Activated T-cell treated with anti-CD3 and anti-CD28 coated beads, Interleukin-2, amount 50 U/mL, for 1 hour (primary cell): Measurements from ENCODE around the gene KLHL42.
"Not testable (repeated sequence)": the region's sequence is repeated elsewhere in the genome, so short reads cannot be mapped to it uniquely, and the experiment has no call there.

Experiments
- DNase-seq: peaks from one replicate; pipeline ENCODE4 v3.0.0-alpha.2; 2020

The KLHL42 gene

DNA sequence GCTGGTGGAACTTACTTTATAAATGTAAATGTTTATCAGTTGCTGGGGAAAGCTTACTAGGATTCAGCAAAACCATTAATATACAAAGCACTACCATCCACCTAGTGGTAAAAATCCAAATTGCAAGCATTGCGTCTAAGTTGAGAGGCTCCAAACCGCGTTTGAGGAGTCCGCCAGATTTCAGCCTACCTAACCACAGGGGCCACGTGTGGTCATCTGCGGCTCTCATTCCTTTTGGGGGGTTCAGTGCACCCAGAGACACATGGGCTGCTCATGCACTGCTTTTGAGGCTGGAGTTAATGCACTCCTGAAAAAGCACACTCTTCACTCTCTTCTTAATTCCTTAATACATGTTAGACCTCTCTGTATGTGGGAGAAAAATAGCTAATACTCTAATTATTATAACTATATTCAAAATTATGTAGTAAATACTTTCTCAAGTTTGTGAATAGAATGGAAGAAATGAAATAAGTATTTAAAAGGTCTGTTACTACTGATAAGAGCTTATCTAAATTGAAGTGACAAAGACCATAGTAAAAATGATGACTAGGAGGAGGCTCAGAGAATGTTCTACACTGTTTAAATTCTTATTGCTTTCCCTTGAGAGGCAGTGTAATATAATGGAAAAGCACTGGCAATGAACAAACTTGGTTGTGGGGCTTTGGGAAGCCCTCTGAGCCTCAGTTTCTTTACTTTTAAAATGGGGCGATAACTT, 41.4 kb downstream of the KLHL42 start:
- peak; percentile 46 for DNase-seq

DNA sequence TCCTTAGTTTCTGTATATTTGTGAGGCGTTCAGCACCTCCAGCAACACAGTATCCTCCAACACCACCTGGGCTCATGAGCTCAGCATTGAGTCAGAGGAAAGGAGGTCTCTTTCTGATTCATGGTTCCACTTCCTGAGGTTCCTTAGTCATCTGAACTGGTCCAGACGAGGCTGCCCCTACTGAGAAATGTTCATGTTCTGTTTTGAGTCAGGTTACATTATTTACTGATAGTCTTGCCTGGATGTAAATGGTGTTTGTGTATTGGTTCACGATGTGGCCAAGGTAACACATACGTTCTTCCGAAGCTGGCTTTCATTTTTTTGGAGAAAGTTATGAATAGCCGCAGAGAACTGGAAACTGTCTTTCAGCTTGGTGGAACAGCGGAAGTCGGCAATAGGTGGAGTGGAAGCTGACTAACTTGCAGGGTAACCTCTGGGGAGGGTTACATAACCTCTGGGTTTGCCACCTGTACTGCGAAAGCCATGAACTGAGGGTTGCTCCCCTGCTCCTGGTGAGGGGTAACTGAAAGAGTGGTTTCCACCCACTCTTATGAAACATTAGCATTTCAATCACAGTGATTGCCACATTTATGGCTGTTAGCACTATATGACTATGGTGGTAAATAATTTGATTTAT, 42.2 kb downstream of the KLHL42 start:
- peak; percentile 45 for DNase-seq

DNA sequence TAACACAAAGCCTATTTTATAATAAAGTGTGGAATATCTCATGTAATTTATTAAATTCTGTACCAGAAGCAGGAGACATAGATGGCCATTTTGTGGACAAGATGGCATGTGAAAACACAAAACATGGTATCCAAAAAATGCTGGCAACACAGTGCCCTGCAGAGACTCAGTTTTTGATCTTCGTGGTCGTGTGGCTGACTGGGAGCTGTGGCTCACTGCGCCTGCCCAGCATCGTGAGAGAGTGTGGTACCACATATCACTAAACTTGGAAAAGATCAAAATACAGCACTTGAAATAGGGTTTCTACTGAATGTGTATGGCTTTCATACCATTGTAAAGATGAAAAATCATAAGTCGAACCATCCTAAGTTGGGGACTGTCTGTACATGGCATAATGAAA, 43.0 kb downstream of the KLHL42 start:
- no peak for DNase-seq

GRCh38 chr12:27824126-27824842, 44.3 kb downstream of the KLHL42 start:
- no peak for DNase-seq

DNA sequence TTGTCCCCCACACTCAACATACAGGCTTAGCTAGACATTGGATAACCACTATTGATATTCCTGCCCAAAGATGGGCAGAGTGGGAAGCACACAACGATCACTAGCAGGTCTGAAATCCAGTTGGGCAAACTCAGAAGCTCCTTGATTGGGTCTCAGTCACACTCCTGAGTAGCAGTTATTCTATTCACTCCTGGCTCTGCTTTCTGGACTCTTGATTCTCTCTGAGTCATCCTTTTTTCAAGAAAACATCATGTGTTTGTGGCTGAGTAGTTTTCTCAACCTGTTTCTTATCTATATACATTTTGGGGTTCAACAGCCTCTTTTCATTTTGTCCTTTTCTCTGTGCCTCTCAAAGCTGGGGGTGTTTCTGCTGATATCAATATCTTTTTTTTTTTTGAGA, 46.0 kb downstream of the KLHL42 start:
- no peak for DNase-seq

- no peak for DNase-seq
Observed at GRCh38 chr12:27828196-27828595, 48.2 kb downstream of the KLHL42 start.

GRCh38 chr12:27838543-27839185, 58.6 kb downstream of the KLHL42 start:
- no peak for DNase-seq

- DNase-seq = no peak
Observed at GRCh38 chr12:27840229-27840999, 60.4 kb downstream of the KLHL42 start.

DNA sequence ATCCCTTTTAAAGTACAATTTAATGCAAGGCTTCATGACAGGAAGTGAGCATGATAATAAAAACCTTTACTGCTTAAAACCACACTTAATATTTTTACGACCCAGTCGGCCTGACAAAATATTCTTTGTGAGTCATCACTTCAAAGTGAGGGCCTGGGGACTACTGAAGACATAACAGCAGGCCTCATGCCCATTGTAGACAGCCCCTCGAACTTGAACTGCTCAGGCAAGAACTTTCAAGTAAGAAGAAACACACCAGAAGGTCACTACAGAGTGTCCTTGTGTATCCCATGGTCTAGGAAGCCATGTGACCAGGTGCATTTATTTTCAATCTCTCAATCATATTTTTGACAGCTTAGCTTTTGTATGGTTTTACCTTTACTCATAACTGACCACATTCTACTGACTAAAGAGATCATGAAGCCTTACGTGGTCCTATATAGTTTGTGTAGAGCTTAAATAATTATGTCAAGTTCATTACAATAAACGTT, 61.4 kb downstream of the KLHL42 start:
- no peak for DNase-seq

GRCh38 chr12:27843714-27844245, 63.7 kb downstream of the KLHL42 start:
- no peak for DNase-seq

DNA sequence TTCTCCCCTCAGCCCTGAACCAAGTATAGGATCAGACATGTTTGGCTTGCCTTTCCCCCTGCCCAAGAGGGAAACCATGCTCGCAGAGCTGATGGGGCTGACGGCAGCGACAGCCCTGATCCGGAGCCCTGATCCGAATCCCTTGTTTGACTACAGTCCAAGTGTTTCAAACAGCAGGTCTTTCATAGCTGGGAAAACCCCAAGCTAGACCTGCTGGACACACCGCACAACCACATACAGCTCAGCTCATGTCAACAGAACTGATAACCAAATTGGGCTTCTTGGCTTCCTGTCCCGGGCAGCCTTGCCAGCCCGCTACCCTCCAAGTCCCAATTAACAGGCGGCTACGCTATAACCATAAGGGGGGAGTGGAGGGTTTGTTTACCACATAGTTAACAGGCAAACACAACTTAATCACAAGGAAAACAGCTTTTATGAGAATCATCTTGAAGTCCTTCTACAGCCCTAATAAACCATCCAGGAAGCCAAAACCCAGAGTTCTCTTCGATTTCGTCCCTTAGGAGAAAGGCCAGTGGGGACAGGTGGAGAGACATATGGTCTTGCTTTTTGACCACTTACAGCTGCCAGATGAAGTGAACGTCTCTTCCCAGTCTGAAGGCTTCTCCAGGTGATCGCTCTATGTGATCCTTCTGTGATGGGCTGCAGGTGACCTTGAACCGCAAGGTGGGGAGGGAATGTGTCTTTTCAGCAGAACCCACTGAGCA, 64.5 kb downstream of the KLHL42 start:
- no peak for DNase-seq

- no peak for DNase-seq
Observed at GRCh38 chr12:27845187-27845586, 65.2 kb downstream of the KLHL42 start.

GRCh38 chr12:27845706-27846105, 65.7 kb downstream of the KLHL42 start:
- DNase-seq = not testable (repeated sequence)

- DNase-seq = not testable (repeated sequence)
Observed at GRCh38 chr12:27847293-27847692, 67.3 kb downstream of the KLHL42 start.

GRCh38 chr12:27851311-27851710, 71.3 kb downstream of the KLHL42 start:
- DNase-seq = no peak

- no peak for DNase-seq
Observed at GRCh38 chr12:27852117-27852516, 72.1 kb downstream of the KLHL42 start.
